Measurements from ENCODE around the gene COMT.

Gene COMT

GRCh38 chr22:19941365-19942082, at the start of gene COMT, which contains the start of gene TXNRD2:
Gene COMT, plus strand, starts transcription at chr22:19941772. Its CDS starts 20,755 bp downstream, at chr22:19962527.
Gene TXNRD2, minus strand, starts transcription at chr22:19941818. Its CDS starts 15 bp downstream, at chr22:19941803.
- H3K27ac Mint-ChIP-seq, result peak within 1 kb of the TSS; percentile 98
- peak within 1 kb of the TSS; percentile 89 for H3K4me3 Mint-ChIP-seq
- H3K9me3 Mint-ChIP-seq, result peaks cover 3% of the 10 kb centered on the region
- H3K27me3 Mint-ChIP-seq, result no peaks in the 10 kb centered on the region
- ATAC-seq, result peak; percentile 91
- H3K4me1 Mint-ChIP-seq, result peaks cover 42% of the 10 kb centered on the region
- H3K36me3 Mint-ChIP-seq, result peaks cover 20% of the 10 kb centered on the region

- peak; percentile 55 for ATAC-seq
- Mint-ChIP-seq H3K27ac (peak overlapping the region; percentile 78), H3K27me3 (no peaks in the 10 kb centered on the region), H3K4me1 (peaks cover 28% of the 10 kb centered on the region), H3K36me3 (peaks cover 20% of the 10 kb centered on the region), H3K4me3 (peak overlapping the region; percentile 60), H3K9me3 (no peaks in the 10 kb centered on the region)
Observed at GRCh38 chr22:19892257-19892879, 49.2 kb upstream of the COMT start.

- no peaks in the 10 kb centered on the region for H3K27me3 Mint-ChIP-seq
- H3K9me3 Mint-ChIP-seq, result no peaks in the 10 kb centered on the region
- peaks cover 25% of the 10 kb centered on the region for H3K36me3 Mint-ChIP-seq
- H3K4me3 Mint-ChIP-seq, result no peak overlapping the region
- no peak for ATAC-seq
- peak overlapping the region; percentile 78 for H3K27ac Mint-ChIP-seq
- H3K4me1 Mint-ChIP-seq, result peaks cover 26% of the 10 kb centered on the region
Observed at GRCh38 chr22:19892925-19893324, 48.6 kb upstream of the COMT start.

- no peaks in the 10 kb centered on the region for H3K9me3 Mint-ChIP-seq
- H3K27me3 Mint-ChIP-seq, result no peaks in the 10 kb centered on the region
- peaks cover 25% of the 10 kb centered on the region for H3K36me3 Mint-ChIP-seq
- ATAC-seq, result no peak
- H3K27ac Mint-ChIP-seq, result no peak overlapping the region
- H3K4me3 Mint-ChIP-seq, result no peak overlapping the region
- peaks cover 26% of the 10 kb centered on the region for H3K4me1 Mint-ChIP-seq
Observed at GRCh38 chr22:19893363-19893762, 48.2 kb upstream of the COMT start.

GRCh38 chr22:19895160-19895849, 46.3 kb upstream of the COMT start:
- H3K4me1 Mint-ChIP-seq, result peaks cover 26% of the 10 kb centered on the region
- peaks cover 35% of the 10 kb centered on the region for H3K36me3 Mint-ChIP-seq
- H3K4me3 Mint-ChIP-seq, result no peak overlapping the region
- H3K27ac Mint-ChIP-seq, result no peak overlapping the region
- no peak for ATAC-seq
- H3K9me3 Mint-ChIP-seq, result no peaks in the 10 kb centered on the region
- no peaks in the 10 kb centered on the region for H3K27me3 Mint-ChIP-seq

GRCh38 chr22:19896665-19897355, 44.8 kb upstream of the COMT start:
- Mint-ChIP-seq H3K9me3 (no peaks in the 10 kb centered on the region), H3K4me3 (no peak overlapping the region), H3K4me1 (peaks cover 13% of the 10 kb centered on the region), H3K27ac (no peak overlapping the region), H3K27me3 (no peaks in the 10 kb centered on the region), H3K36me3 (peaks cover 41% of the 10 kb centered on the region)
- no peak for ATAC-seq

GRCh38 chr22:19897726-19898125, 43.8 kb upstream of the COMT start:
- ATAC-seq, result no peak
- H3K27me3 Mint-ChIP-seq, result no peaks in the 10 kb centered on the region
- H3K9me3 Mint-ChIP-seq, result no peaks in the 10 kb centered on the region
- H3K4me3 Mint-ChIP-seq, result no peak overlapping the region
- H3K27ac Mint-ChIP-seq, result no peak overlapping the region
- H3K36me3 Mint-ChIP-seq, result peaks cover 42% of the 10 kb centered on the region
- peaks cover 4% of the 10 kb centered on the region for H3K4me1 Mint-ChIP-seq

GRCh38 chr22:19898145-19898544, 43.4 kb upstream of the COMT start:
- no peak overlapping the region for H3K4me3 Mint-ChIP-seq
- ATAC-seq, result no peak

GRCh38 chr22:19898831-19899567, 42.6 kb upstream of the COMT start:
- Mint-ChIP-seq H3K4me3 (no peak overlapping the region), H3K4me1 (no peaks in the 10 kb centered on the region), H3K27me3 (no peaks in the 10 kb centered on the region), H3K27ac (no peak overlapping the region), H3K9me3 (no peaks in the 10 kb centered on the region), H3K36me3 (peaks cover 39% of the 10 kb centered on the region)
- no peak for ATAC-seq

More at GRCh38 chr22:19898145-19898544, 43.4 kb upstream of the COMT start:
- Mint-ChIP-seq H3K36me3 (peaks cover 42% of the 10 kb centered on the region), H3K27me3 (no peaks in the 10 kb centered on the region), H3K9me3 (no peaks in the 10 kb centered on the region), H3K4me1 (no peaks in the 10 kb centered on the region), H3K27ac (no peak overlapping the region)

- no peaks in the 10 kb centered on the region for H3K4me1 Mint-ChIP-seq
- no peaks in the 10 kb centered on the region for H3K9me3 Mint-ChIP-seq
- H3K4me3 Mint-ChIP-seq, result no peak overlapping the region
- no peak overlapping the region for H3K27ac Mint-ChIP-seq
- H3K27me3 Mint-ChIP-seq, result no peaks in the 10 kb centered on the region
- peaks cover 35% of the 10 kb centered on the region for H3K36me3 Mint-ChIP-seq
- ATAC-seq, result no peak
Observed at GRCh38 chr22:19900707-19901436, 40.7 kb upstream of the COMT start.

- no peaks in the 10 kb centered on the region for H3K4me1 Mint-ChIP-seq
- no peaks in the 10 kb centered on the region for H3K9me3 Mint-ChIP-seq
- no peak for ATAC-seq
- H3K27me3 Mint-ChIP-seq, result no peaks in the 10 kb centered on the region
- no peak overlapping the region for H3K4me3 Mint-ChIP-seq
- H3K27ac Mint-ChIP-seq, result no peak overlapping the region
- peaks cover 43% of the 10 kb centered on the region for H3K36me3 Mint-ChIP-seq
Observed at GRCh38 chr22:19901577-19902244, 39.9 kb upstream of the COMT start.

GRCh38 chr22:19902245-19902715, 39.3 kb upstream of the COMT start:
- no peak for ATAC-seq
- no peaks in the 10 kb centered on the region for H3K4me1 Mint-ChIP-seq
- H3K36me3 Mint-ChIP-seq, result peaks cover 42% of the 10 kb centered on the region
- no peaks in the 10 kb centered on the region for H3K9me3 Mint-ChIP-seq
- no peak overlapping the region for H3K4me3 Mint-ChIP-seq
- H3K27ac Mint-ChIP-seq, result no peak overlapping the region
- no peaks in the 10 kb centered on the region for H3K27me3 Mint-ChIP-seq

- no peak overlapping the region for H3K4me3 Mint-ChIP-seq
- ATAC-seq, result no peak
- no peaks in the 10 kb centered on the region for H3K9me3 Mint-ChIP-seq
- H3K27me3 Mint-ChIP-seq, result no peaks in the 10 kb centered on the region
- peaks cover 39% of the 10 kb centered on the region for H3K36me3 Mint-ChIP-seq
- H3K27ac Mint-ChIP-seq, result no peak overlapping the region
- no peaks in the 10 kb centered on the region for H3K4me1 Mint-ChIP-seq
Observed at GRCh38 chr22:19903031-19903430, 38.5 kb upstream of the COMT start.

All from stimulated activated memory B cell treated with anti-CD40 and anti-IgM and Interleukin-4, amounts not matched to agents 10 μg/mL and 1 μg/mL and 100 μg/mL, for 72 hours (primary cell).